ENCODE data around the gene HOXC10. TPM values are rescaled to one million over a fixed set of nuclear protein-coding genes. Genes with fewer than 3 reads are reported as not detected.

Gene HOXC10
- total RNA-seq, 2 donors from 2014 or later = not detected

DNA sequence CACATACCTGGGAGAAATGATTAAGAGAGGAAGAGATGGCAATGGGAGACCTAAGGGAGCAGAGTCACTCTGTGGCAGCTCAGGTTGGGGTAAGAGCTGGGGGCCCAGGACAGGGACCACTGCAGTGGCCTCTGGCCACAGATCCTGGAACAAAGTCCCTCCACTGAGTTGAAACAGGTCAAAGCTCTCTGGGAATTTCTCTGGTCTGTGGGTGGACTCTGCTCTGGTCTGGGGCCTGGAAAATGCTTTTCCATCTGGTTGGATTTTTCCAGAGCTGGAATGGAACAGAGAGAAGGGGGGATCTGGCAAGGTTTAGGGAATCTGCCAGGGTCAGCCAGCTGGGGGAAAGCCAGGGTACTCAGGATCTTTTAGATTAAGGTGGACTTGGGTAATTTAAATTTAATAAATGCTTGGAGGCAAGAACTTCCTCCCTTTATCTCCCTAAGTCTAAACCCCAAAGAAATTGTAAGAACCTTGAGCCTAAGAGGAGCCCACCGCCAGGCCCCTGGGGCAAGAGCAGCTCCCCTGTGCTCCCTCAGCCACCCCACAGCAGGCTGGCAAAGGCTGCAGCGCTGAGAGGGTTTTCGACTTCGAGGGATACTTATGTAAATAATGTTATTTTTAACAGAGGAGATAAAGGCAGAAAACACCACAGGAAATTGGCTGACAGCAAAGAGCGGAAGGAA is 3.7 kb downstream of the HOXC10 start:
- DNase-seq = no peak
- Mint-ChIP-seq H3K27ac (no peak overlapping the region), H3K27me3 (ENCODE audit: low read depth) (peaks cover 97% of the 10 kb centered on the region), H3K4me1 (ENCODE audit: low read depth) (peaks cover 64% of the 10 kb centered on the region), H3K36me3 (ENCODE audit: insufficient read depth in 2 of 2) (peaks cover 0 to 1% of the 10 kb centered on the region in 2 donors), H3K9me3 (no peaks in the 10 kb centered on the region), H3K4me3 (peak overlapping the region; percentile 75 to 78)
- no peak for ATAC-seq (replicated peaks in 1 of 2)

DNA sequence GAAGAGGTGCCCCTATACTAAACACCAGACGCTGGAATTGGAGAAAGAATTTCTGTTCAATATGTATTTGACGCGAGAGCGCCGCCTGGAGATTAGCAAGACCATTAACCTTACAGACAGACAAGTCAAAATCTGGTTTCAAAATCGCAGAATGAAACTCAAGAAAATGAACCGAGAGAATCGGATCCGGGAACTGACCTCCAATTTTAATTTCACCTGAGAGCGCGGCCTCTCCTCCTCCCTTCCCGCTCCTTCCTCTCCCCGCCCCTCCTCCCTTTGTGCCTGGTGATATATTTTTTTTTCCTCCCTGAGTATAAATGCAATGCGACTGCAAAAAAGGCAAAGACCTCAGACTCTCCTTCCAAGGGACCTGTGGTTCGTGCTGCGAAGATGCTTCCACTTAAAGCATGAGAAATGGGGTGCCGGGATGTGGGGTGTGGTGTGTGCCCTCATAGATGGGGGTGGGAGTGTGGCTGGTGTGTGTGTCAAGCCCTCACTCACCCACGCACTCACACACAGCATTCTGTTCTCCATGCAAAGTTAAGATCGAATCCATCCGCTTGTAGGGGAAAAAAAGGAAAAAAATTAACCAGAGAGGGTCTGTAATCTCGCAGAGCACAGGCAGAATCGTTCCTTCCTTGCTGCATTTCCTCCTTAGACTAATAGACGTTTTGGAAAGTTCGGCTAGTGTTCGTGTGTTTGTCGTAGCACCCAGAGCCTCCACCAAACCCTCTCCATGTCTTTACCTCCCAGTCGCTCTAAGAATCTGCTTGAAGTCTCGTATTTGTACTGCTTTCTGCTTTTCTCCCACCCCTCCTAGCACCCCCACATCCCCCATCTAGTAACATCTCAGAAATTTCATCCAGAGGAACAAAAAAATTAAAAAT is 4.5 kb downstream of the HOXC10 start:
- peaks cover 66% of the 10 kb centered on the region for H3K4me1 Mint-ChIP-seq (ENCODE audit: low read depth)
- peak; percentile 13 to 21 for ATAC-seq (replicated peaks in 1 of 2)
- peak; percentile 34 to 51 for DNase-seq
- peaks cover 98% of the 10 kb centered on the region for H3K27me3 Mint-ChIP-seq (ENCODE audit: low read depth)
- H3K27ac Mint-ChIP-seq = no peak overlapping the region
- peak overlapping the region; percentile 75 to 78 for H3K4me3 Mint-ChIP-seq
- H3K9me3 Mint-ChIP-seq = no peaks in the 10 kb centered on the region
- peaks cover 0 to 1% of the 10 kb centered on the region in 2 donors for H3K36me3 Mint-ChIP-seq (ENCODE audit: insufficient read depth in 2 of 2)

DNA sequence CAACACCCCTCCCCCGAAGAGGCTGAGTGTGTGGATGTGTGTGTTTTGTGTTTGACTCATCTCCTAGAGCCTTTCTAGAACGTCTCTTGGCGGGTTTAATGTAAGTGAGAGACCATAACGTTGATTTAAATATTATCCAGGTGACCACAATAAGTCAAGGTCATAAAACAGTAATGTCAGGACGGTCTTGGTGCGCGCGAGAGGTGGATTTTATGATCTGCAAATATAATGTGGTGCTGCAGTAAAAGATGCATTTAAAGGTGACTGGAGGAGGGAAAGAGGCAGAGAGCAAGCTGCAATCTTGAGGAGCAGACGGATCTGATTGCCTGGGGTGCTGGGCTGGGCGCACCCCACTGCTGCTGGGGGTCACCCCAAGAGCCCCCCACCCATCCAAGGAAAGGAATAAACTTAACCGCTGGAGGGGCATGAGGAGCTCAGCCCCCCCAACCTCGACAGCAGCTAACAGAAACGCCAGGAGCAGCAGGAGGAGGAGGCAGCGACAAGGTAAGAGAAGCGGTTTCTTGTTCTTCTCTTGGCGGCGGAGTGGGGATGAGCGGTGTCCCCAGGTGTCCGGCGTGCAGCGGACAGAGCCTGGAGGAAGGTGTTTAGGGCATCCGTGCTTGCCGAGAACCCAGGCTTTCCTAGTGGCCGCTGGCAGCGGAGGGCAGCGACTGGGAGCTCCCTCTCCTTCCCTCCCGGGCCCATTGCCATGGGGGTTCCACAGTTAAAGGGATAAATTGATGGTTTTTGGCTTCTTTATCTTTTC is 5.5 kb downstream of the HOXC10 start:
- H3K4me3 Mint-ChIP-seq = peak overlapping the region; percentile 60 to 78
- no peak for DNase-seq
- peaks cover under 1 to 2% of the 10 kb centered on the region in 2 donors for H3K36me3 Mint-ChIP-seq (ENCODE audit: insufficient read depth in 2 of 2)
- no peak overlapping the region for H3K27ac Mint-ChIP-seq
- peaks cover 97% of the 10 kb centered on the region for H3K27me3 Mint-ChIP-seq (ENCODE audit: low read depth)
- no peak for ATAC-seq (replicated peaks in 1 of 2)
- peaks cover 66% of the 10 kb centered on the region for H3K4me1 Mint-ChIP-seq (ENCODE audit: low read depth)
- no peaks in the 10 kb centered on the region for H3K9me3 Mint-ChIP-seq

DNA sequence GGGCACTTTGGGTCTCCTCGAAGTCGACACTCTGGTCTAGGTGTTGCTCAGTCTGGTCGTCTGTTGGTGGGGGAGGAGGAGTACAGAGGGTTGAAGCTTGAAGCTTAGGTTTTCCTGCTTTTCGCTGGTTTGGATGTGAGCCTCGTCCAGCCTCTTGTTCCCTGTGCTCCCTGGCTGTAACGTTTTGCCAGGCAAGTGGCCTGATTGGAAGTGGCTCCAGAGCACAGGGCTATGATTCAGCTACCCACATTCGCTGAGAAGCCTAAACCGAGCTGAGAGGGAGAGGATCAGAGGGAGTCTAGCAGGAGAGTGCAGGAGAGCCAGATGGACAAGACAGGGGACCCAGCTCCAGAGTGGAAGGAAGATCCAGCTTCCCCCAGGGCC is 6.1 kb downstream of the HOXC10 start:
- H3K36me3 Mint-ChIP-seq (ENCODE audit: insufficient read depth in 2 of 2) = peaks cover 0 to 3% of the 10 kb centered on the region in 2 donors

DNA sequence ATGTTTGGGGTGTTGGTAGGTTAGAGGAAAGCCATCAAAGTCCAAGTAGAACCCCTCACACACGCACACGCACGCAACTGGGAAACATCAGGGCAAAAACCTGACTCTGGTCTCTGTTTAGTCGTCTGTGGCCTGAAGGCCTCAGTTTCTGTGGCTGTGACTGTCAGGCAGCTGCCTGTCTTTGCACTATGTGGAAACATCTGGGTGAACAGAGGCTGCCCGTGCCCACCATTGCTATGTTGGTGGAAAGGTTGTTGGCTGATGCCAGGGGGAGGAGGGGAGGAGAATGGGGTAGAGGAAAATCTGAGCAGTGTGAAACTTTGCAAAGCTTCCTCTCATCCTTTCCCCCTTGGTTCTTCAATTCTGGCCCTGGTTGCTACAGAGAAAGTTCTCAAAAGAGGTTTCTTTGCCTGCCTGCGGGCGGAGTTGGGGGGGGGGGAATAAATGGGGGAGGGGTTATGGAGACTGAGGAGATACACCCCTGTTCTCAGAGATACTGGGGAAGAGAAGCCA is 7.5 kb downstream of the HOXC10 start:
- Mint-ChIP-seq H3K9me3 (no peaks in the 10 kb centered on the region), H3K36me3 (ENCODE audit: insufficient read depth in 2 of 2) (peaks cover 0 to 3% of the 10 kb centered on the region in 2 donors), H3K27ac (no peak overlapping the region), H3K4me1 (ENCODE audit: low read depth) (peaks cover 74% of the 10 kb centered on the region), H3K27me3 (ENCODE audit: low read depth) (peaks cover 97% of the 10 kb centered on the region), H3K4me3 (no peak overlapping the region)
- ATAC-seq (replicated peaks in 1 of 2) (peak in 1 of 2 donors; percentile 12), DNase-seq (no peak)

More for the DNA sequence above, 6.1 kb downstream of the HOXC10 start:
- peak overlapping the region; percentile 40 for H3K27ac Mint-ChIP-seq
- ATAC-seq (replicated peaks in 1 of 2) (no peak), DNase-seq (no peak)
- peaks cover 97% of the 10 kb centered on the region for H3K27me3 Mint-ChIP-seq (ENCODE audit: low read depth)
- no peaks in the 10 kb centered on the region for H3K9me3 Mint-ChIP-seq
- peak overlapping the region; percentile 15 to 31 for H3K4me3 Mint-ChIP-seq
- peaks cover 69% of the 10 kb centered on the region for H3K4me1 Mint-ChIP-seq (ENCODE audit: low read depth)

DNA sequence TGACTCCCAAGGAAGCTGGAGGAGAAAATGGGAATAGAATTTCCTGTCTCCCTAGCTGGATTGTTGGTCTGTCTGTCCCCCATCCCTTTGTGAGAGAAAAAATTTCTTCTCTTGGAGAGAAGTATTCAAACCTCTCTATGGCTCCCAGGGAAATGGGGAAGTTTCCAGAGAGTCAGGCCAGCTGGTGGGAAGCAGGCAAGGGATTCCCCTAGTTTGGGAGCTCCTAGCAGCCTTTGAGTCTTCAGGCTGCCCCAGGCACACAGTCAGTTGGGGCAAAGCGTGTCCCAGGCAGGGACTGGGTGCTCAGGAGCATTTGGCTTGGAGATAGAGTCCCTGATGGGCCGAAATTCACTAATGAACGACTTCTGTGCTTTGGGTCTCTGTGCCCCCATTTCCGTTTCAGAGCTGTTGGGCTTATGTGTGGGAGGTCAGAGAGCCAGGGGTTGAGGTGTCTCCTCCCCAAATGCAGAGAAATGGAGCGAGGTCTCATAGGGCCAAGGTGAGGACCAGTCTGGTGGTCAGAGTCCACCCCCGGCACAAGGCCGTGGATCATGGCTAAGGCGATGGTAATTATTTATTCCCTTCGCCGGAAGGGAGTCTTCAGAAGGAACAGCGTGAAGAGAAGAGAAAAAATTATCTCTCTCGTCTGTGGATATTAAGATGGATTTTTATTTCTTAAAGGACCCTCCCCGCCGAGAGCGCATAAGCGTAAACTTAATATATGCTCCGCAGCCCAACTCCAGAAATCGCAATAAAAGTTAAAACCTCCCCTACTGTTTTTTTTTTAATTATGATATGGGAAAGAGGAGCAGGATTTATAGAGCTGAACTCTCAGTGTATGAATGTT is 8.4 kb downstream of the HOXC10 start:
- Mint-ChIP-seq H3K9me3 (no peaks in the 10 kb centered on the region), H3K4me1 (ENCODE audit: low read depth) (peaks cover 80% of the 10 kb centered on the region), H3K27ac (peak overlapping the region; percentile 41), H3K27me3 (ENCODE audit: low read depth) (peaks cover 97% of the 10 kb centered on the region), H3K4me3 (peak overlapping the region; percentile 65 to 92), H3K36me3 (ENCODE audit: insufficient read depth in 2 of 2) (peaks cover 0 to 3% of the 10 kb centered on the region in 2 donors)
- DNase-seq (no peak), ATAC-seq (replicated peaks in 1 of 2) (no peak)

DNA sequence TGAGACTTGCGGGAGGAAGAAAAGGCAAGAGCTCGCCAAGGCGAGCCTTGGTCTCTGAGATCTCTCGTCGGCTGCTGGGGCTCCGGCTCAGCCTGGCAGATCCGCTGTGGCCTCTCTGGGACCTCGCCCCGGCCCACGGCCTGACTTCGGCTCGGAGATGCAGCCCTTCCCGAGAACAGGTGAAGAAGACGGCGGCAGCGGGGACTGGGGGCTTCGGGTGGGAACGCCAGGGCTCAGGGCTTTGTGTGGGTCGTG is 9.0 kb downstream of the HOXC10 start:
- H3K27me3 Mint-ChIP-seq (ENCODE audit: low read depth) = peaks cover 97% of the 10 kb centered on the region
- no peaks in the 10 kb centered on the region for H3K9me3 Mint-ChIP-seq
- no peak for DNase-seq
- ATAC-seq (replicated peaks in 1 of 2) = no peak
- H3K4me3 Mint-ChIP-seq = peak overlapping the region; percentile 65 to 92
- peaks cover 0 to 3% of the 10 kb centered on the region in 2 donors for H3K36me3 Mint-ChIP-seq (ENCODE audit: insufficient read depth in 2 of 2)
- H3K27ac Mint-ChIP-seq = peak overlapping the region; percentile 41
- peaks cover 74% of the 10 kb centered on the region for H3K4me1 Mint-ChIP-seq (ENCODE audit: low read depth)

DNA sequence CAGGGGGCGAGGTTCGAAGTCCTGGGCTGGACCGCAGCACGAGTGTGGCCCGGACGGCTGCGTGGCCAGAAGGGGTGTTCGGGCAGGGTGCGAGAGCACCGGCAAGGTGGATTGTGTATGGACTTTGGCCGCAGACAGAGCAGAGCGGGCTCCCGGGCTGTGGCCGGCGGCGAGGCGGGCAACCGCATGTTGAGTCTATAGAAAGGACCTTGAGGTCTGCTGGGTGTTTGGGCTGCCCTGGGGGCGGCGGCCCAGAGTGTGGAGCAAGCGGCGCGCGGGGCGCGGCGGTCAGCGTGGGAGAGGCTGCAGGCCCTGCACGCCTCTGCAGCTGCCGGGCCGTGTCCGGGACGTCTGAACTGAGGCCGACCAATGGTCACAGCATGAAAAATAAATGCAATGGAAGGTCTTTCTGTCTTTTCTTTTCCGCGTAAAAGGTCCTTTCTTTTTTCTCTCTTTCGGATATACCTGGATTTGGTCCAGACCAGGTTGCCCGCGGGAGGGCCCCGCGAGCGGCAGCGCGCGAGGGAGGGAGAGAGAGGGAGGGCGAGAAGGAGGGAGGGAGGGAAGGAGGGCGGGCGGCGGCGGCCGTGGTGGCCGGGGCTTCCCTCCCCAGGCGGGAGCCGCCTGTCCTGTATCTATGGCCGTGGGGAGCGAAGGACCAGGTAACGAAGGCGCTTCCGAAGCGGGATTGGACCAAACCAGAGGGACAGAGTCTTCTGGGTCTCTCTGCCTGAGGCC is 9.5 kb downstream of the HOXC10 start:
- ATAC-seq (replicated peaks in 1 of 2) = no peak
- peak overlapping the region; percentile 92 to 94 for H3K4me3 Mint-ChIP-seq

DNA sequence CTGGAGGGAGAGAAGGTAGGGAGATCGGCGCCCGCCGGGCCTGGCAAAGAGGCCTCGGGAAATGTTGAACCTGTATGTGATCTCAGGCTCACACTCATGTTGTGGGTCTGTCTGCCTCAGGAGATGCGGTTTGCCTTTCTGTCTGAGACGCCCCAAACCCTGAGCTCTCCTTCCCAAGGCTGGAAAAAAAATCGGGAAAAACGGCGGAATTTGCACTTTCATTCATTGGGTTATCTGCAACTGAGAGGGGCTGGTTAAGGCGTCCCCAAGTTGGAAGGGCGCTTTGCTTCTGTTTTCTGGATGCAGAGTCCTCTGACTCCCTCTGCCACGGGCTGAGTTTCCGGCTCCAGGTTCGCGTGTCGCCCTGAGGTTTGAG is 10.0 kb downstream of the HOXC10 start:
- Mint-ChIP-seq H3K27me3 (ENCODE audit: low read depth) (peaks cover 95% of the 10 kb centered on the region), H3K36me3 (ENCODE audit: insufficient read depth in 2 of 2) (peaks cover 0 to 3% of the 10 kb centered on the region in 2 donors), H3K27ac (peak overlapping the region; percentile 15), H3K4me3 (peak overlapping the region; percentile 92 to 94), H3K4me1 (ENCODE audit: low read depth) (peaks cover 64% of the 10 kb centered on the region), H3K9me3 (no peaks in the 10 kb centered on the region)
- DNase-seq (peak in 1 of 2 donors; percentile 39), ATAC-seq (replicated peaks in 1 of 2) (no peak)

More for the DNA sequence above, 9.5 kb downstream of the HOXC10 start:
- peaks cover 69% of the 10 kb centered on the region for H3K4me1 Mint-ChIP-seq (ENCODE audit: low read depth)
- H3K9me3 Mint-ChIP-seq = no peaks in the 10 kb centered on the region
- peak overlapping the region; percentile 41 for H3K27ac Mint-ChIP-seq
- no peak for DNase-seq
- peaks cover 97% of the 10 kb centered on the region for H3K27me3 Mint-ChIP-seq (ENCODE audit: low read depth)
- peaks cover 0 to 3% of the 10 kb centered on the region in 2 donors for H3K36me3 Mint-ChIP-seq (ENCODE audit: insufficient read depth in 2 of 2)

DNA sequence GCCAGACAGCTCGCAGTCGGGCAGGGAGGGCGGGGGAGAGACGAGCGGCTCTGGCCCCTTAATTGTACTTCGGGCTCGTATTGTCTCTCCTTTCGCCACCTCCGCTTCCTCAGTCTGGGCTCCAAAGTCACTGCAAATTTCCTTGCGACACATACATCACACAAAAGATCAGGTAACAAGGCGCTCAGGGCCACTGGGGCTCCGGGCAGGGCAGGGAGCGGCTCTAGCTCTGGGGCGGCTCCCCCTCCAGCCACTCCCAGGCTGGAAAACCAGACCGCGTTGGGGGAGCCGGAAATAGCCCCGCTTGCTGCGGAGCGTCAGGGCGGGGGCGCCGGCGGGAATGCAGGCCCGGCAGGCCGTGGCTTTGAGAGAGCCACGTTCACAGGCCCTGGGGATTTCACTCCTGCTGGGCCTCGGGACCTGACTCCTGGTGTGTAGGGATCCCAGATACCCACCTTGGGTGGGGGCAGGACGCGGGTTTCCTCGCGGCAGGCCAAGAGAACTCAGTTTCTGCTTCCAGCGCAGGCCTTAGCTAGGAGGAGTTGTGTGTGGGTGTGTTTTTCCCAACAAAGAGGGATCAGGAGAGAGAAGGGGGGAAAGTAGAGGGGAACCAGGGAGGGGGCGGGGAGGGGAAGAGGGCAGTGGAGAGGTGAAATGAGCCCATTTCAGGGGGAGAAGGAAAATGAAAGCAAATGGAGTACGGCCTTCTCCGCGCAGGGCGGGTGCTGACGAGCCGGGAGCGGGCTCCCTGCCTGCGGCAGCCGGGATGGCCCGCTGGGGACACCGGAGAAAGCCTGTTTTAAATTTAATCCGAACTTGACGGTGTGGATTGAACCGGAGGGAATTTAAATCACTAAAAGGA is 10.7 kb downstream of the HOXC10 start:
- peaks cover 58% of the 10 kb centered on the region for H3K4me1 Mint-ChIP-seq (ENCODE audit: low read depth)
- H3K36me3 Mint-ChIP-seq (ENCODE audit: insufficient read depth in 2 of 2) = peaks cover 0 to 3% of the 10 kb centered on the region in 2 donors
- peak; percentile 36 to 38 for ATAC-seq (replicated peaks in 1 of 2)
- H3K9me3 Mint-ChIP-seq = no peaks in the 10 kb centered on the region
- H3K27ac Mint-ChIP-seq = peak overlapping the region; percentile 63
- DNase-seq = peak; percentile 35 to 37
- H3K27me3 Mint-ChIP-seq (ENCODE audit: low read depth) = peaks cover 90% of the 10 kb centered on the region
- peak overlapping the region; percentile 92 to 94 for H3K4me3 Mint-ChIP-seq

All from activated T-cell treated with anti-CD3 and anti-CD28 coated beads, Interleukin-2, amount 50 U/mL, for 72 hours (primary cell).